ENCODE results near the gene NSG1.

DNA sequence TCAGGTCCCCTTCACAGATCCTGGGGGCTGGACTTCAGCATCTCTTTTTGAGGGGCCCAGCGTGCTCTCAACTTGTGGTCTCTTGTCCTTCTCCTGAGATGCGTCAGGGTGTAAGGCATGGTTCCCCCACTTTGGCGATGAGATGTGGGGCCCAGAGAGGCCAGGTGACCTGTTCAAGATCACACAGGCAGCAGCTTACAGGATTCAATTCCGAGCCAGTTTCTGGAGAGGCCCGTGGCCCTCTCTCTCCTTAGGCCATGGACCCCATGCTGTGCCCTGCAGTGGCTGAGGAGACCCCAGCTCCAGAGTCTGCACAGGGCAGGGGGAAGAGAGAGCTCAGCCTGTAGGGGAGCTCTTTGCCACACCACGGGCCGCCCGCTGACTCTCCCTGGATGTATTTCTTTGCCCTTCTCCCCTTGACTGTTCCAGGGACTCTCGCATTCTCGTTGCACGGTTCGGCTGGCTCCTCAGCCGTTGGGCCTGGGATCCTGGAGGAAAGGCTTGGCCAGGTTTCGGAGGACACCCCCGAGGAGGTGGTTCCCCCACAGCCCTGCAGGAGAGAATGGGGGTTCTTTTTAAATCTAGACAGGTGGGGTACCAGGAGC lies 18.6 kb downstream of the NSG1 start:
- TF ChIP-seq SREBF2 (IDR thresholded peaks at IDR 0.05), result no peak
- TF ChIP-seq CEBPB (IDR thresholded peaks at IDR 0.05), result no peak
- TF ChIP-seq MYC (IDR thresholded peaks at IDR 0.05; ENCODE audit: borderline replicate concordance, low read length), result no peak
- TF ChIP-seq, protein P1, sequence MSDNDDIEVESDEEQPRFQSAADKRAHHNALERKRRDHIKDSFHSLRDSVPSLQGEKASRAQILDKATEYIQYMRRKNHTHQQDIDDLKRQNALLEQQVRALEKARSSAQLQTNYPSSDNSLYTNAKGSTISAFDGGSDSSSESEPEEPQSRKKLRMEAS (IDR thresholded peaks at IDR 0.05), result no peak
- TF ChIP-seq, protein P2, sequence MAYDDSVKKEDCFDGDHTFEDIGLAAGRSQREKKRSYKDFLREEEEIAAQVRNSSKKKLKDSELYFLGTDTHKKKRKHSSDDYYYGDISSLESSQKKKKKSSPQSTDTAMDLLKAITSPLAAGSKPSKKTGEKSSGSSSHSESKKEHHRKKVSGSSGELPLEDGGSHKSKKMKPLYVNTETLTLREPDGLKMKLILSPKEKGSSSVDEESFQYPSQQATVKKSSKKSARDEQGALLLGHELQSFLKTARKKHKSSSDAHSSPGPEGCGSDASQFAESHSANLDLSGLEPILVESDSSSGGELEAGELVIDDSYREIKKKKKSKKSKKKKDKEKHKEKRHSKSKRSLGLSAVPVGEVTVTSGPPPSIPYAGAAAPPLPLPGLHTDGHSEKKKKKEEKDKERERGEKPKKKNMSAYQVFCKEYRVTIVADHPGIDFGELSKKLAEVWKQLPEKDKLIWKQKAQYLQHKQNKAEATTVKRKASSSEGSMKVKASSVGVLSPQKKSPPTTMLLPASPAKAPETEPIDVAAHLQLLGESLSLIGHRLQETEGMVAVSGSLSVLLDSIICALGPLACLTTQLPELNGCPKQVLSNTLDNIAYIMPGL (CRISPR knock-in tag; IDR thresholded peaks at IDR 0.05; ENCODE audit: borderline replicate concordance), result no peak
- TF ChIP-seq, protein P3, sequence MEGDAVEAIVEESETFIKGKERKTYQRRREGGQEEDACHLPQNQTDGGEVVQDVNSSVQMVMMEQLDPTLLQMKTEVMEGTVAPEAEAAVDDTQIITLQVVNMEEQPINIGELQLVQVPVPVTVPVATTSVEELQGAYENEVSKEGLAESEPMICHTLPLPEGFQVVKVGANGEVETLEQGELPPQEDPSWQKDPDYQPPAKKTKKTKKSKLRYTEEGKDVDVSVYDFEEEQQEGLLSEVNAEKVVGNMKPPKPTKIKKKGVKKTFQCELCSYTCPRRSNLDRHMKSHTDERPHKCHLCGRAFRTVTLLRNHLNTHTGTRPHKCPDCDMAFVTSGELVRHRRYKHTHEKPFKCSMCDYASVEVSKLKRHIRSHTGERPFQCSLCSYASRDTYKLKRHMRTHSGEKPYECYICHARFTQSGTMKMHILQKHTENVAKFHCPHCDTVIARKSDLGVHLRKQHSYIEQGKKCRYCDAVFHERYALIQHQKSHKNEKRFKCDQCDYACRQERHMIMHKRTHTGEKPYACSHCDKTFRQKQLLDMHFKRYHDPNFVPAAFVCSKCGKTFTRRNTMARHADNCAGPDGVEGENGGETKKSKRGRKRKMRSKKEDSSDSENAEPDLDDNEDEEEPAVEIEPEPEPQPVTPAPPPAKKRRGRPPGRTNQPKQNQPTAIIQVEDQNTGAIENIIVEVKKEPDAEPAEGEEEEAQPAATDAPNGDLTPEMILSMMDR (IDR thresholded peaks at IDR 0.05), result no peak
- TF ChIP-seq FOSL2 (IDR thresholded peaks at IDR 0.05), result no peak
- no peak for TF ChIP-seq FOSL2 (CRISPR knock-in tag; IDR thresholded peaks at IDR 0.05)
- no peak for TF ChIP-seq POLR2A (IDR thresholded peaks at IDR 0.05; ENCODE audit: low read length)
- no peak for TF ChIP-seq TP53 (CRISPR knock-in tag; IDR thresholded peaks at IDR 0.05)
- no peak for TF ChIP-seq CHD4 (IDR thresholded peaks at IDR 0.05; ENCODE audit: borderline replicate concordance)
- TF ChIP-seq NFE2L2 (conservative IDR thresholded peaks at IDR 0.05; ENCODE audit: low read length), result no peak
- TF ChIP-seq JUNB (IDR thresholded peaks at IDR 0.05), result no peak
- no peak for TF ChIP-seq RARB (CRISPR knock-in tag; IDR thresholded peaks at IDR 0.05)
- no peak for TF ChIP-seq SMC3 (IDR thresholded peaks at IDR 0.05)
